CD14-positive monocyte (primary cell): ENCODE results near the gene RAC3. TPM values are rescaled to one million over a fixed set of nuclear protein-coding genes. Genes with fewer than 3 reads are reported as not detected.

ENCODE experiments used
- DNase-seq, 3 donors: peaks; one replicate each; pipeline ENCODE4 v3.0.0-alpha.2; 2011 to 2022
- H2AFZ ChIP-seq: 2 replicates; pipeline ENCODE4 v1.6.0; 2012; ENCODE audit warnings: mild to moderate bottlenecking, low read depth, low read length, inconsistent platforms; ENCODE audit not compliant: insufficient read depth, poor library complexity, severe bottlenecking
- H3K27ac ChIP-seq, 2 donors: 1 replicate in 1 of 2; 2 replicates in 1 of 2; pipeline ENCODE4 v1.5.1; 2012 to 2013; ENCODE audit warnings: low read length in 2 of 2, control low read depth in 1 of 2, inconsistent platforms in 1 of 2, low read depth in 1 of 2, mild to moderate bottlenecking in 1 of 2
- H3K27me3 ChIP-seq, 2 donors: one replicate each; pipeline versions ENCODE4 v1.6.0 to v1.6.1; 2011 to 2013; ENCODE audit warnings: low read length in 2 of 2; ENCODE audit not compliant: control insufficient read depth in 2 of 2, insufficient read depth in 2 of 2
- H3K36me3 ChIP-seq, 2 donors: replicated peaks in 1 of 2; 1 replicate in 1 of 2; 2 replicates in 1 of 2; pipeline versions ENCODE4 v1.5.1 to v1.6.1; 2012 to 2013; ENCODE audit warnings: low read length in 2 of 2, control low read depth in 1 of 2, inconsistent platforms in 1 of 2, mild to moderate bottlenecking in 1 of 2; ENCODE audit not compliant: insufficient read depth in 2 of 2, control insufficient read depth in 1 of 2
- H3K4me1 ChIP-seq, 2 donors: 1 replicate in 1 of 2; 2 replicates in 1 of 2; pipeline versions ENCODE4 v1.5.1 to v1.6.1; 2012 to 2013; ENCODE audit warnings: low read length in 2 of 2, control low read depth in 1 of 2, inconsistent platforms in 1 of 2, mild to moderate bottlenecking in 1 of 2, moderate library complexity in 1 of 2; ENCODE audit not compliant: insufficient read depth in 2 of 2, control insufficient read depth in 1 of 2
- H3K4me2 ChIP-seq: replicated peaks from 2 replicates; pipeline ENCODE3; 2012; ENCODE audit warnings: low read length, moderate library complexity, mild to moderate bottlenecking; ENCODE audit not compliant: poor library complexity, severe bottlenecking; ENCODE audit errors: extremely low read depth
- H3K4me3 ChIP-seq, 3 experiments: fragments of 200-600 bp in 1 of 3; sonication (generic) in 1 of 3; replicated peaks in 1 of 3; 1 replicate in 2 of 3; 2 replicates in 1 of 3; pipeline ENCODE4 v1.5.1; 2011 to 2013; ENCODE audit warnings: low read length in 3 of 3, mild to moderate bottlenecking in 3 of 3, control low read depth in 2 of 3, low read depth in 2 of 3, inconsistent platforms in 1 of 3, moderate library complexity in 1 of 3
- H3K79me2 ChIP-seq: 2 replicates; pipeline ENCODE4 v1.6.0; 2012; ENCODE audit warnings: mild to moderate bottlenecking, control low read depth, inconsistent platforms, low read length, moderate library complexity; ENCODE audit not compliant: insufficient read depth
- H3K9ac ChIP-seq: 2 replicates; pipeline ENCODE4 v1.6.0; 2017; ENCODE audit warnings: low read length, mild to moderate bottlenecking; ENCODE audit not compliant: insufficient read depth, poor library complexity, severe bottlenecking
- H3K9me3 ChIP-seq, 2 donors: replicated peaks in 1 of 2; 1 replicate in 1 of 2; 2 replicates in 1 of 2; pipeline versions ENCODE4 v1.5.1 to v1.6.1; 2012 to 2013; ENCODE audit warnings: low read length in 2 of 2, control low read depth in 1 of 2; ENCODE audit not compliant: control insufficient read depth in 1 of 2, insufficient read depth in 1 of 2
- H4K20me1 ChIP-seq: 2 replicates; pipeline ENCODE4 v1.6.0; 2012; ENCODE audit warnings: mild to moderate bottlenecking, low read length, control low read depth, moderate library complexity; ENCODE audit not compliant: insufficient read depth
- H3K27ac Mint-ChIP-seq, 7 donors: one replicate each; pipeline ENCODE4 v1.8.0; 2020; ENCODE audit warnings: mild to moderate bottlenecking in 7 of 7, mixed read lengths in 7 of 7, moderate library complexity in 6 of 7, inconsistent platforms in 2 of 7
- H3K27me3 Mint-ChIP-seq, 3 donors: one replicate each; pipeline ENCODE4 v1.8.0; 2021 to 2022; ENCODE audit warnings: low read depth in 3 of 3, mild to moderate bottlenecking in 3 of 3, mixed read lengths in 3 of 3, moderate library complexity in 3 of 3, inconsistent platforms in 1 of 3
- H3K36me3 Mint-ChIP-seq, 2 donors: one replicate each; pipeline ENCODE4 v1.8.0; 2020; ENCODE audit warnings: mixed read lengths in 2 of 2, inconsistent platforms in 1 of 2, mild to moderate bottlenecking in 1 of 2
- H3K4me1 Mint-ChIP-seq: one replicate; pipeline ENCODE4 v1.8.0; 2020; ENCODE audit warnings: mild to moderate bottlenecking, mixed read lengths
- H3K4me3 Mint-ChIP-seq, 2 donors: one replicate each; pipeline ENCODE4 v1.8.0; 2020; ENCODE audit warnings: mild to moderate bottlenecking in 2 of 2, mixed read lengths in 2 of 2, moderate library complexity in 1 of 2
- H3K9me3 Mint-ChIP-seq, 7 donors: one replicate each; pipeline ENCODE4 v1.8.0; 2020 to 2022; ENCODE audit warnings: mixed read lengths in 7 of 7, mild to moderate bottlenecking in 6 of 7, moderate library complexity in 6 of 7, inconsistent platforms in 2 of 7
- CTCF ChIP-seq: fragments of 200-600 bp; IDR thresholded peaks from one replicate; pipeline ENCODE4 v1.8.0; 2022; ENCODE audit warnings: antibody characterized with exemption, mild to moderate bottlenecking
- WGBS: methylation state at CpG from one replicate; pipeline ENCODE4 v1.1.5; 2013; ENCODE audit warnings: missing lambda C conversion rate; ENCODE audit not compliant: insufficient coverage; 5-methylcytosine and 5-hydroxymethylcytosine counted together
- intact Hi-C, 2 donors: fragments of 100-400 bp; cut with micrococcal nuclease; formaldehyde crosslinking; loops; one replicate each; pipeline versions ENCODE4 v1.15.0 to v1.15.1; 2023
- polyA plus RNA-seq, 3 donors: library from polyadenylated mRNA; depleted of rRNA in 1 of 3; unstranded in 2 of 3; stranded (reverse) in 1 of 3; fragments of 300-500 nt in 2 of 3; fragments of >200 nt in 1 of 3; fragmentation: Illumina TruSeq in 2 of 3; gene quantifications; 1 replicate in 2 of 3; 2 replicates in 1 of 3; pipeline ENCODE4 v1.2.3, GENCODE V29; 2012 to 2021

The RAC3 gene
- polyA plus RNA-seq, 3 donors: 1.8 TPM; not detected in 2

GRCh38 chr17:82065638-82066303 lies 34.3 kb downstream of the RAC3 start, which contains the start of gene DUS1L:
DUS1L (minus strand) TSS chr17:82065804; CDS start chr17:82065059, 745 bp downstream.
- Mint-ChIP-seq H3K27ac (peak within 1 kb of the TSS in 6 of 7 donors; percentile 68 to 91 (median 86)), H3K4me3 (peak within 1 kb of the TSS; percentile 80 to 81), H3K4me1 (peaks cover 22% of the 10 kb centered on the region), H3K27me3 (no peaks in the 10 kb centered on the region), H3K9me3 (peaks cover 0 to 2% (median 0%) of the 10 kb centered on the region in 7 donors), H3K36me3 (peaks cover 9 to 13% of the 10 kb centered on the region in 2 donors)
- Histone ChIP-seq H2AFZ (peak within 1 kb of the TSS; percentile 99), H3K4me1 (peaks cover 20 to 29% of the 10 kb centered on the region in 2 donors), H3K9ac (peak within 1 kb of the TSS; percentile 85), H3K27me3 (no peaks in the 10 kb centered on the region), H3K4me3 (peak within 1 kb of the TSS; percentile 72 to 87 (median 75)), H3K79me2 (peaks cover 18% of the 10 kb centered on the region), H3K36me3 (peaks cover 29% of the 10 kb centered on the region in 2 donors), H3K27ac (peak within 1 kb of the TSS; percentile 8 to 79), H4K20me1 (peaks cover 7% of the 10 kb centered on the region), H3K4me2 (peak within 1 kb of the TSS; percentile 97), H3K9me3 (no peaks in the 10 kb centered on the region)
- 4% methylated on average over 77 of the region's 88 CpGs for WGBS
- DNase-seq: peak; percentile 63 to 74 (median 67)
- no peak for TF ChIP-seq CTCF
- intact Hi-C loops: loop anchor here in 1 of 2 donors (1.0 kb wide), 1 partner anchor 33 kb away; the partner anchor contains the start of gene FASN

GRCh38 chr17:82070611-82071010 lies 39.1 kb downstream of the RAC3 start:
- Histone ChIP-seq H3K27ac (no peak overlapping the region), H3K79me2 (peaks cover 4% of the 10 kb centered on the region), H2AFZ (no peak overlapping the region), H3K9ac (no peak overlapping the region), H3K4me1 (peaks cover 7 to 9% of the 10 kb centered on the region in 2 donors), H3K36me3 (no peaks in the 10 kb centered on the region), H3K9me3 (no peaks in the 10 kb centered on the region), H4K20me1 (no peaks in the 10 kb centered on the region), H3K4me3 (no peak overlapping the region), H3K27me3 (no peaks in the 10 kb centered on the region), H3K4me2 (no peak overlapping the region)
- H3K27ac Mint-ChIP-seq: no peak overlapping the region
- H3K4me3 Mint-ChIP-seq: no peak overlapping the region
- no peaks in the 10 kb centered on the region for H3K36me3 Mint-ChIP-seq
- peaks cover 0 to 2% (median 0%) of the 10 kb centered on the region in 7 donors for H3K9me3 Mint-ChIP-seq
- intact Hi-C loops: no loop called here
- TF ChIP-seq CTCF: no peak
- peaks cover 7% of the 10 kb centered on the region for H3K4me1 Mint-ChIP-seq
- no peak for DNase-seq
- peaks cover 2 to 8% (median 4%) of the 10 kb centered on the region in 3 donors for H3K27me3 Mint-ChIP-seq
